Jurkat, Clone E6-1 (cell line): ENCODE measurements around the gene INSIG2. TPM values are rescaled to one million over a fixed set of nuclear protein-coding genes. Genes with fewer than 3 reads are reported as not detected.

Experiments
- DNase-seq: peaks from one replicate; pipeline ENCODE4 v3.0.0-alpha.2; 2011; ENCODE audit warnings: low read depth, low spot score
- H3K4me3 ChIP-seq: 2 replicates; pipeline ENCODE4 v1.5.1; 2011; ENCODE audit warnings: mild to moderate bottlenecking, low read length, control low read depth, moderate library complexity
- polyA plus RNA-seq: library from polyadenylated mRNA; unstranded; fragments of >200 nt; gene quantifications from one replicate; pipeline ENCODE4 v1.2.1, GENCODE V29; 2012; ENCODE audit warnings: missing spikeins; ENCODE audit not compliant: insufficient read length, insufficient read depth

INSIG2 gene
- 20.1 TPM for polyA plus RNA-seq

DNA sequence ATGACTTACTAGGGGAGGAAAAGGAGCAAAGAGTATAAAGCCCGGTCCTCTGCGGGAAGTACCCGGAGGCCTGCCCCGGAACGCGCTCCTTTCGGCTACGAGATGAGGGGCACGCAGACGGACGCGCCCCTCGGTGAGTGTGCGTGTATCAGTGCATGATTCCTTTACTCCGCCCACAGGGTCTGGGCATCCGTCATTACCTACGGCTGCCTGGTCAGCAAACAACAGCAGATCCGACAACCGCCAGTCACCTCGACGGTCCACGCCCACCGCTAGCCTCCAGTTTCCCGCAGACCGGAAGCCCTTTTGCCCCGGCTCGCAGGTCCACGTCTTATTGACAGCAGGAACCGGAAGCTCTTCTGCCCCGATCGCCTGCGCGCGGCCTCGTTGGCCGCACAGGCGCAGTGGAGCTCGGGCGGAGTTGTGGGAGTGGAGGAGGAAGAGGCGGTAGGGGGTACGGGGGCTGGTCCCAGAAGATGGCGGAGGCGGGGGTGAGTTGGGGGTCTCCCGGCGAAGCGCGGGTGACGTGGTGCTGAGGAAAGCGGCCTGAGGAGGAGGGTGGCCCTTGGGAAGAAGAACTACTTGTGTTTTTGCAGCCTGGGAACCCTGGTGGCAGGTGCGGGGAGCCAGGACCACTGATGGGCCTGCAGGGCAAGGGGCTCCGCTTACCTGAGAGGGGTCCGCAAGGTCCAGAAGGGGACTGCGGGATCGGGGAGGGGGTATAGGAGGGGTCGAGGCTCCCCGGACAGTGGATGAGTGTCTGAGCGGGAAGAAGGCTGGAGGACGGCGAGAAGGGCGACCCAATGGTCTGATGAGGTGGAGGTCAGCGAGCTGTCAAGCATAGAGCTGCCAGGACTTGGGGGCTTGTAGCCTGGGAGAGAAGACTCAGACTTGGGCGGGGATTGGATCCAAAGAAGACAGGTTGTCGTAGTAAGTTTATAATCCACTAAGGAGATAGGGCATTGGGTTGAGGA, at the start of gene INSIG2:
TSS of gene INSIG2 (plus strand) at position 421 of the 974 bp plus-strand sequence. CDS start 8,086 bp downstream, outside the sequence.
- H3K4me3 ChIP-seq: peak within 1 kb of the TSS; percentile 95
- DNase-seq: peak; percentile 89

DNA sequence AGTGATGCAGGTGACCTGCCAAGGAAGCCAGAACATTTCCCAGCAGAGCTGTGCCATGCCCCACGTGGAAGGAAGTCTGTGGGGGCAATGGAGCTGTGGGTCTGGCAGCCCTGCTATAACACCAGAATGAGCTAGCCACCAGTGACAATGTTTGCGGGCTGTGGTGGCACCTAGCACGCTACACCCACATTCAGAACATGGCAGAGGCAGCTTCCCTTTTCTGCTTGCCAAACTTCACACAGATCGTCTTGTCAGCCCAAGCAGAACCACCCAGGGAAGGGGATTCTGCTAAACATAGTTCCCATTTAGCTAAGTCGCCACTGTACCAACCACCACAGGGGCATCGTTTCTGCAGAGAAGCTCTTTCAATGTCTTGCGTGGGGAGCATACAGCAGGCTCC, 47.4 kb upstream of the INSIG2 start:
- no peak for DNase-seq
- no peak overlapping the region for H3K4me3 ChIP-seq

DNA sequence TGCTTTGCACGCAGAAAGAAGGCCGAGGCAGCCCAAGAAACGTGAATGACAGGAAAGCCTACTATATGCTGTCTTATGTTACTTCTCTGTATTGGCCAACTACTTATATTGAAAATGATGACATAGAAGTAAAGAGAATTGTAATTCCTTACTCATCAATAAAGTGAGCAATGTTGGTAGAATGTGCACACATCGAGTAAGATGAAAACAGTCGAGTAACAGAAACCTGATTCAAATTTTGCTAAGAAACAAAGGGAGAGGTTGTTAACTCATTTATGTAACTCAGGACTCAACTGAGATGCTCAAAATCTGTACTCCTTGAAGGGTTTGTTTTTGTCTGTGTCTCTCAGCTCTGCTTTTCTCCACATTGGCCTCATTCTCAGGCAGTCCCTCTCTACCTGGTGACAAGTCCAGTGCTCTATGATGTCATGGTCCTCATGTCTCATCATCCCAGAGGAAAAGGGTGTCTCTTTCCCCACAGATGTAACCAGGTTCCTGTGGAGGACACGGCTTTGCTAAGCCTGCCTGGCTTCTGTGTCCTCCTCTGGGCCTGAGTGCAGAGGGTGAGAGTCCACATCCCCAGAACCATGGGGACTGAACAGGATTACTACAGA, 44.1 kb upstream of the INSIG2 start:
- H3K4me3 ChIP-seq: no peak overlapping the region
- DNase-seq: no peak

GRCh38 chr2:118044854-118045253, 43.4 kb upstream of the INSIG2 start:
- no peak for DNase-seq
- no peak overlapping the region for H3K4me3 ChIP-seq

- no peak for DNase-seq
Observed at GRCh38 chr2:118045286-118045685, 43.0 kb upstream of the INSIG2 start.

GRCh38 chr2:118046634-118047210, 41.5 kb upstream of the INSIG2 start:
- peak; percentile 41 for DNase-seq
- H3K4me3 ChIP-seq: no peak overlapping the region

More at GRCh38 chr2:118045286-118045685, 43.0 kb upstream of the INSIG2 start:
- no peak overlapping the region for H3K4me3 ChIP-seq

- H3K4me3 ChIP-seq: no peak overlapping the region
- no peak for DNase-seq
Observed at GRCh38 chr2:118047380-118047826, 40.9 kb upstream of the INSIG2 start.

GRCh38 chr2:118048401-118048800, 39.9 kb upstream of the INSIG2 start:
- no peak for DNase-seq
- no peak overlapping the region for H3K4me3 ChIP-seq

- no peak overlapping the region for H3K4me3 ChIP-seq
- peak; percentile 15 for DNase-seq
Observed at GRCh38 chr2:118049140-118049815, 39.0 kb upstream of the INSIG2 start.

DNA sequence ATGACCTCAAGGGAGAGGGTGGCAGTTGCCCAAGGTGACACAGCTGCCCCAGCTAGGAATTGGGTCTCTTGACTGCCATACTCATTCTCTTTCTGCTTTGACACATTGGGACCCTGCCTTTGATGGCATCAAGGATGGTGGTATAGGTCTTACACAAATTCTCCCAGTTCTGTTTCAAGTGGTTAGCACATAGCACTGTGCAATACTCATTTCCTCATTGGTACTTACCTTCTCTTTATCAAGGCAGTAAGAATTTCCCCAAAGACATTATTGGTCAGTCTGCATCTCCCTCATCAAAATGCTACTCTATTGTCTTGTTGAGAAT, 38.5 kb upstream of the INSIG2 start:
- DNase-seq: peak; percentile 28
- H3K4me3 ChIP-seq: no peak overlapping the region

DNA sequence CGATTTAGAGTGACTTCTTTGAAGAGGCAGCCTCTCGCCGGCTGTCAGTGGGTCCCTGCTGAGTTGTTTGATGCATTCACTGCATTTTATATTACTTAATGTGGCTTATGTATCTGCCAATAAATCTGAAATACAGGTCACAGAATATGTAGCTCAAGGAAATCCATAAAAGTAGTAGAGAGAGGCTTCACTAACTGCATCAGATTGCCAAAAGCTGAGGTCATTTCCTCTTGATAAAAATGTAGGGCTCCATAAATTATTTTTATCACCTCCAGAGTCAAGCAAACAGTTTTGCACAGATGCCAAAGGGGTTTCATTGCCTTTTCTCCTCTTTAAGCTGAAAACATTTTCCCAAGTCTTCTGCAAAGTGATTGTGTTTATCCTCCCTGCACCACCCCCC, 37.9 kb upstream of the INSIG2 start:
- H3K4me3 ChIP-seq: no peak overlapping the region
- DNase-seq: no peak

DNA sequence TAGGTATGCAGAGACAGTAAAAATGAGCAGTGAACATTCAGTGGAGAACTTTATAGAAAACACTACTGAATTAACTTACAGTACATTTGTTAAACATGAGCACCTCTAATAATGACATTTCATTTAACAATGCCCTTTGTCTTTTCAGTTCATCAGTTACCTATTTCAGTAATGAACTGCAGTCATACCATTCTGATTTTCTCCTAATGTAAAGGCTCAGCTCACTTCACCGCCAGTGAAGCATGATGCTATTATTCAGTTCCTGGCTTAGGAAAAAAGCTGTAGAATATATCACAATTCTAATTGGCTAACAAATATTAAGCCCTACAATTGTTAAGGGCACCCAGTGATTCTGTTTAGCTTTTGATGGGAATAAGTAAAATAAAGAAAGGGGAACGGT, 37.3 kb upstream of the INSIG2 start:
- DNase-seq: no peak

GRCh38 chr2:118051826-118052358, 36.4 kb upstream of the INSIG2 start:
- DNase-seq: no peak
- H3K4me3 ChIP-seq: no peak overlapping the region

More for the DNA sequence above, 37.3 kb upstream of the INSIG2 start:
- no peak overlapping the region for H3K4me3 ChIP-seq

DNA sequence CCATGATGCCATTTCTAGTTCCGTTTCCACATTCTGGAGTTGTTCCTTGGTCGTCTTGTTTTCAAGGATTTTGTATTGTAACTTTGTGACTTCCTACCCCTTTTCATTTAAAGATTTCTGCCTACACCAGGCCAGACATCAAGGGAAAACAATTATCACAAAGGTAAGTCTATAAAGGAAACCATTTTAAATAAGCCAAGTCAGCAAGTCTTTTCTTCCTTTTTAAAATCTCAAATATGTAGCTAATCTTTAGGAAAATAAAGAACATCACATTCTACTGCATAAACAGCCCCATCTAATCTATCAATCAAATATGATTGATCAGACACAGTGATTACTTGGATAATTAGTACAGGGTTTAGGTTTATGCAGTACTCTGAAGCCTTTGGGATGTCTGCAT, 35.8 kb upstream of the INSIG2 start:
- DNase-seq: no peak
- no peak overlapping the region for H3K4me3 ChIP-seq

DNA sequence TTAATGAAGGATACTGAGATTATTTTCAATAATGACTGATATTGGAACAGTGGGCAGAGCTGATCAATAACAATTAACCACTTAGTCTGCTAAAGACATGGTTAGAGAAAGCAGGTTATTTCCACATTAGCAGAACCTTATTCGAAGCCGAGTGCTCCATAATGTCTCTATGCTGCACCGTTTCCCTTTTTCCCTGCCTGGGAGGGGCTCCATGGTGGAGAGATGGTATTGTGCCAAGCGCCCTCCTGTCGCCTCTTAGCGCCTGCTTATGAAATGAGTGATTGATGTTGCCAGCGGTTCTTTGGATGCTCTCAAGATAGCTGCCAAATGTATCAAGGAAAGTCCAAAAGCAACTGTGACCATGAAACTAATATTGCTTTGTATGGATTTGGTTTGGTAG, 34.6 kb upstream of the INSIG2 start:
- H3K4me3 ChIP-seq: no peak overlapping the region
- no peak for DNase-seq

GRCh38 chr2:118054213-118055008, 33.9 kb upstream of the INSIG2 start:
- no peak overlapping the region for H3K4me3 ChIP-seq
- DNase-seq: no peak

DNA sequence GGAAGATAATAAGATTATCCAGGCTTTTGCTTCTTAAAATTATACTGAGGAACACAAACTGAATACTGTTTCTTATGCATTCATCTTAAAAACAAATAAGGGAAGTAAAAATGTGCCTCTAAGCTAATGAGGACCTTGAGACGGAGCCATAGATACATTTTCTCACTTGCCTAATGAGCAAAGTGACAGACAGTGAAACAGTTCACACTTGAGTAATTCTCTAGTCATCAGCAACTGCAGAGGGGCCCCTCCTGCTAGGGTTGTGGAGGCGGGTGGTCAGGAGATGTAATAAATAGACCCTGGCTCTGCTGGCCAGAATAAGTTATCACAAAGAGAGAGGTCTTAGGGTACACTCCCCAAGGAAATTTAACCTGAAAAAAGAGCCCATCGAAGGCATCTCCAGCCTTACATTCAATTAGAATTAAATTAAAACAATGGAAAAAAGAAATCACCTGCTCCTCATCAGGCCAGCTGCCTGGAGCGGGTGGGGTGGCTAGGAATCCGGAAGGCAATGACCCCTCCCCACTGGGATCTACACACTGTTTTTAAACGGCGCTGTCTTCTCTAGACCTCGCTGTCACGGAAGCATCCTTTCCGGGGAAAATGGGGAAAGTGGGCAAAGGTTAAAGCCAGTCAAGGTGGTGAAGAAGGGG, 32.6 kb upstream of the INSIG2 start:
- no peak overlapping the region for H3K4me3 ChIP-seq
- DNase-seq: no peak

GRCh38 chr2:118056165-118056534, 32.1 kb upstream of the INSIG2 start:
- no peak for DNase-seq
- no peak overlapping the region for H3K4me3 ChIP-seq
